KG1 (cell line): ENCODE measurements around the gene HSP90AA1.

Experiments
- DNase-seq: peaks from one replicate; lab custom pipeline; 2025; lab: John Stamatoyannopoulos, UW

The HSP90AA1 gene

DNA sequence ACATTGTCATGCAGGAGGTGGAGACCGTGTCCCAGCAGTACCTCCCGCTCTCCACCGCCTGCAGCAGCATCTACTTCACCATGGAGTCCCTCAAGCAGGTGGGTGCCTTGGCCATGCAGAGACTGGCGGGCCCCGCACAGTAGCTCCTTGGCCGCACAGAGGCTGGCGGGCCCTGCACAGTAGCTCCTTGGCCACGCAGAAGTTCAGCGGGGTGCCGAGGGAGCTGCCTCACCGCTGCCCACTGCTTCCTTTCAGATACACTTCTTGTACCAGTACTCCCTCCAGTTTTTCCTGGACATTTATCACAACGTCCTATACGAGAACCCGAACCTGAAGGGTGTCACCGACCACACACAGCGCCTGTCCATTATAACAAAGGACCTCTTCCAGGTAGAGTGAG lies 47.7 kb downstream of the HSP90AA1 start:
- DNase-seq, result no peak

DNA sequence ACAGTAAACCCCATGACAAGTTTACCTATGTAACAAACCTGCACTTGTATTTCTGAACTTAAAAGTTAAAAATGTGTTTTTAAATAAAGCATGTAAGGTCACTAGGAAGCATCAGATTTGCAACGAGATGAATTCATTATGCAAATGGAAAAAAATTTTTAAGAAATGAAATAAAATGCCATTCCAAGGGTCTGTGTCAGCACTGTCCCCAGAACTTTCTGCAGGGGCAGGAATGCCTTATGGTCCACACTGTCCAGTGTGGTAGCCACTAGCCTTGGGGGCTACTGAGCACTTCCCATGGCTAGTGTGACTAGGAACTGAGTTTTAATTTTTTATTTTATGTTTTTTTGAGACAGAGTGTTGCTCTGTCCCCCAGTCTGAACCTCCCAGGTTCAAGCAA lies 49.2 kb downstream of the HSP90AA1 start:
- DNase-seq, result no peak

DNA sequence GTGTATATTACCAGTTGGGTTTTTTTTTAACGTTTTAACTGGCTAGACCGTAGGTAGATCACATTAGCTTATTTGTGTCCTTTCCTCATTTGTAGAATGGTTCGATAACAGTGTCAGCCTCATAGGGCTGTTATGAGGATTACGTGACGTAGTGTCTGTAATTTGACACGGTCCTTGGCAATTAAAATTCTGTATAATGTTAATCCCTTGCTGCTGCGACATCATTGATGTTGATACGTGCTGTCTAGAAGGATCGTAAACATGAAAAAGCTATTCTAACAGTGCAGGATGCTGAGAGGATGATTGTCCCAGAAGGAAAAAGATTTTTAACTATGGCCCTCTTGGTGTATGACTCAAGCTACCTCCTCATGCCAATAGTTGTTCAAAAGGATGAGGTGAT lies 50.9 kb downstream of the HSP90AA1 start:
- DNase-seq, result no peak

DNA sequence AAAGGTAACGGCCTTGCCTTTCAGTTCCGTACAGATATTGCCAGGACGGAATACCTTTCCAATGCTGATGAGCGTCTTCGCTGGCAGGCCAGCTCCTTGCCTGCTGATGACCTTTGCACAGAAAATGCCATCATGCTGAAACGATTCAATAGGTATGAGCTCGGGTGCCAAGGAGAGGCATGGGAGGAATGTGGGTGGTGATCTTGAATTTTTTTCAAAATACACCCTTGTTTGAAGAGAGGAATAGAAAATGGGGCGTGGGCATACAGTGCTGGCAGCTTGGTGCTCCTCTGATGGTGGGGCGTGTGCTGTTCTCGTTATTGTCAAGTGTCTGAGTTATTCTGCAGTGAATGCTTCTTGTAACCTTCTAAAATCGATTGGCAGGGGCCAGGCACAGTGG lies 52.5 kb downstream of the HSP90AA1 start:
- no peak for DNase-seq

DNA sequence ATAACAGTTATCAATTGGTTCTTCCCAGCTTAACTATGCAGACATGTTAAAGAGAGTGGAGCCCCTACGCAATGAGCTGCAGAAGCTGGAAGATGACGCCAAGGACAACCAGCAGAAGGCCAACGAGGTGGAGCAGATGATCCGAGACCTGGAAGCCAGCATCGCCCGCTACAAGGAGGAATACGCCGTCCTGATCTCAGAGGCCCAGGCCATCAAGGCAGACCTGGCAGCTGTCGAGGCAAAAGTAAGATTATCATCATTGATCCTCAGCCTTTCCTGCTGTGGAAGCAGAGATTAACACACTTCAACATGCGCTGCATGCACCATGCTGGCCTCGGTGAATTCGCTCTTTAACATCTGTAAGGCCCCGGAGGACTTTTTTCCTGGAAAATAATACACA lies 53.6 kb downstream of the HSP90AA1 start:
- DNase-seq, result no peak
